Fibroblast of pulmonary artery (primary cell): ENCODE data around the gene KCNAB2.

Experiments
- DNase-seq: peaks from one replicate; pipeline ENCODE4 v3.0.0-alpha.2; 2010; ENCODE audit warnings: low read depth
- H3K4me3 ChIP-seq: replicated peaks from 2 replicates; pipeline ENCODE4 v1.5.1; 2011; ENCODE audit warnings: low read depth, mild to moderate bottlenecking, control low read depth, low read length, moderate library complexity
- TF ChIP-seq, protein P1 (sequence below): IDR thresholded peaks from 2 replicates; pipeline ENCODE4 v1.5.1; 2011; ENCODE audit warnings: mild to moderate bottlenecking, control low read depth, low read length, inconsistent platforms; ENCODE audit errors: missing control alignments

Gene KCNAB2

DNA sequence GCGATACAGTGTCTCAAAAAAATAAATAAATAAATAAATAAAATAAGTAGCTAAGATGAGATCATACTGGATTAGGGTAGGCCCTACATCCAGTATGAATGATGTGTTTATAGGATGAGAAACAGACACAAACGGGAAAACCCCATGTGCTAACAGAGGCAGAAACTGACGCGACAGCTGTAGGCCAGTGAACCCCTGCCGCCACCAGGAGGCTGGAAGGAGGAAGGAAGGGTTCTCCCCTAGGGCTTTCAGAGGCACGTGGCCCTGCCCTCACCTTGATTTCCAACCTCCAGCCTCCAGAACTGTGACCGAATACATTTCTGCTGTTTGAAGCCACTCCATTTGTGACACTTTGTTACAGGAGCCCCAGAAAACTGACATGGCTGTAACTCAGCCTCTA, 95.9 kb downstream of the KCNAB2 start:
- TF ChIP-seq, protein P1, sequence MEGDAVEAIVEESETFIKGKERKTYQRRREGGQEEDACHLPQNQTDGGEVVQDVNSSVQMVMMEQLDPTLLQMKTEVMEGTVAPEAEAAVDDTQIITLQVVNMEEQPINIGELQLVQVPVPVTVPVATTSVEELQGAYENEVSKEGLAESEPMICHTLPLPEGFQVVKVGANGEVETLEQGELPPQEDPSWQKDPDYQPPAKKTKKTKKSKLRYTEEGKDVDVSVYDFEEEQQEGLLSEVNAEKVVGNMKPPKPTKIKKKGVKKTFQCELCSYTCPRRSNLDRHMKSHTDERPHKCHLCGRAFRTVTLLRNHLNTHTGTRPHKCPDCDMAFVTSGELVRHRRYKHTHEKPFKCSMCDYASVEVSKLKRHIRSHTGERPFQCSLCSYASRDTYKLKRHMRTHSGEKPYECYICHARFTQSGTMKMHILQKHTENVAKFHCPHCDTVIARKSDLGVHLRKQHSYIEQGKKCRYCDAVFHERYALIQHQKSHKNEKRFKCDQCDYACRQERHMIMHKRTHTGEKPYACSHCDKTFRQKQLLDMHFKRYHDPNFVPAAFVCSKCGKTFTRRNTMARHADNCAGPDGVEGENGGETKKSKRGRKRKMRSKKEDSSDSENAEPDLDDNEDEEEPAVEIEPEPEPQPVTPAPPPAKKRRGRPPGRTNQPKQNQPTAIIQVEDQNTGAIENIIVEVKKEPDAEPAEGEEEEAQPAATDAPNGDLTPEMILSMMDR = no peak
- no peak for DNase-seq
- no peak overlapping the region for H3K4me3 ChIP-seq

DNA sequence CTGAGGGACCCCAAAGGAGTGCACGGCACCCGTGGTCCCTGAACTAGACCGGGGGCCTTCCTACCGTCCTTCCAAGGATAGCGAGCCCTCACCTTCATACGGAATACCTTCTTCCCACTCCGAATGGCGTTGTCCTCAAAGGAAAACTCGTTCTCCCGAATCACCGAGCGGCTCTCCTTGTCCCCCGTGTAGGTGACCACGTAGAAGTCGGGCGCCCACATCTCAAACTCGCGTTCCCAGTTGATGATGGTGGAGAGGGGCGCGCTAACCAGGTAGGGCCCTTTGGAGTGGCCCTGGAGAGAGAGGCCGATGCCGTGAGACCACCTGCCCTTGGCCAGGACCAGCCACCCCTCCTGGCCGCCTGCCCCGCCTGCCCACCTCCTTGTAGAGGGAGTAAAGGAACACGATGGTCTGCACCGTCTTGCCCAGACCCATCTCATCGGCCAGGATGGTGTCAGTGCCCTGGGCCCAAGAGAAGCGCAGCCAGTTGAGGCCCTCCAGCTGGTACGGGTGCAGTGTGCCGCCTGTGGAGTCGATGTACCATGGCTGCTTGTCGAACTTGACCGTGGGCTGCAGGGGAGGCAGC, 96.4 kb downstream of the KCNAB2 start:
- TF ChIP-seq, protein P1 = no peak
- no peak overlapping the region for H3K4me3 ChIP-seq
- no peak for DNase-seq

DNA sequence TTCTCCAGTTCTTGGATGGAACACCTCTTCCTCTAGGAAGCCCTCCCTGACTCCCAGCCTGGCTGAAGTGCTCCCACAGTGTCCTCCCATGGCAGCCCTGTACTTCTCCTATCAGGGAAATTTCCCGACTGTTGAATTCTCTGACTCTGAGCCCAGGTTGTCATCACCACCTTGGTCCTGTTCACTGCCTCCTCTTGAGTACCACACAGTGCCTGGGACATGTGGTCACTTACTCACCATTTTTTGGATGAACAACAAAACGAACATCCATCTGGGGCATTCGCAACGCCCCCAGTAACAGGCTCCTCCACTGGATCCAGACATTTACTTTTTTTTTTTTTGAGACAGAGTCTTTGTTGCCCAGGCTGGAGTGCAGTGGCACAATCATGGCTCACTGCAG, 97.0 kb downstream of the KCNAB2 start:
- TF ChIP-seq, protein P1 = no peak
- no peak overlapping the region for H3K4me3 ChIP-seq
- DNase-seq = no peak

DNA sequence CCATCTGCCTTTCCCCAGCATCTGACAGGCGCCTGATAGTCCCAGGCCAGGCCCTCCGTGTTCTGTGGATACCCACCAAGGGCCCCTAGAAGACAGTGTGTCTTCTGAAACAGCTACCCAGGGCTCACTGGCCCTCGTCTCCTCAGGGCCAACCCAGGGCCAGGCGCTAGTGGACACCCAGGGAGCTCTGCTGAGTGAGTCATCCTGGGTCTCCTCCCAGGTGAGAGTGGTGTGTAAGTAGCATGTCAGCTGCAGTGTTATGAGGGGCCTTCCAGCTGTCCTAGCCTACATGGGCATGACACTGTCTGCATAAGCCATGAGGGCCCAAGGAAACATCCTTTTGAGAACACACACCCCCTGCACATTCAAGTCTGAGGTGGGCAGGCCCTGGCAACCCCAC, 97.7 kb downstream of the KCNAB2 start:
- TF ChIP-seq, protein P1 = no peak
- DNase-seq = no peak
- no peak overlapping the region for H3K4me3 ChIP-seq

DNA sequence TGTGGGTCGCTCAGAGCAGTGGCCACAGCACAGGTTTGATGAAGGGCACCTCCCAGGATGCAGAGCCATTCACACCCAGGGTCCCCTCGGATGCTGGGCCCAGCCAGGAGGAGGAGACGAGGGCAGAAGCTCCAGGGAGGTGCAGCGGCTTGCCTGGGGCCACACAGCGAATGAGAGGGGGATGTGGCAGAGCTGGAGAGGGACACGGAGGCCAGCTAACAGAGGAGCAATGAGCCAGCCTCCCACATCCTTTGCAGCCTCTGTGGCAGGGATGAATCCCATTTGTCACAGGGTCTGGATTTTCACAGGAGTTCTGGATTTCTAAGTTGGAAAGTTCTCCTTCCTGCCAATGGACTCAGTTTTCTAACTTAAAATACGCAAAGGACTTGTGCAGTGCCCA, 98.5 kb downstream of the KCNAB2 start:
- TF ChIP-seq, protein P1 = no peak
- H3K4me3 ChIP-seq = no peak overlapping the region
- DNase-seq = no peak

DNA sequence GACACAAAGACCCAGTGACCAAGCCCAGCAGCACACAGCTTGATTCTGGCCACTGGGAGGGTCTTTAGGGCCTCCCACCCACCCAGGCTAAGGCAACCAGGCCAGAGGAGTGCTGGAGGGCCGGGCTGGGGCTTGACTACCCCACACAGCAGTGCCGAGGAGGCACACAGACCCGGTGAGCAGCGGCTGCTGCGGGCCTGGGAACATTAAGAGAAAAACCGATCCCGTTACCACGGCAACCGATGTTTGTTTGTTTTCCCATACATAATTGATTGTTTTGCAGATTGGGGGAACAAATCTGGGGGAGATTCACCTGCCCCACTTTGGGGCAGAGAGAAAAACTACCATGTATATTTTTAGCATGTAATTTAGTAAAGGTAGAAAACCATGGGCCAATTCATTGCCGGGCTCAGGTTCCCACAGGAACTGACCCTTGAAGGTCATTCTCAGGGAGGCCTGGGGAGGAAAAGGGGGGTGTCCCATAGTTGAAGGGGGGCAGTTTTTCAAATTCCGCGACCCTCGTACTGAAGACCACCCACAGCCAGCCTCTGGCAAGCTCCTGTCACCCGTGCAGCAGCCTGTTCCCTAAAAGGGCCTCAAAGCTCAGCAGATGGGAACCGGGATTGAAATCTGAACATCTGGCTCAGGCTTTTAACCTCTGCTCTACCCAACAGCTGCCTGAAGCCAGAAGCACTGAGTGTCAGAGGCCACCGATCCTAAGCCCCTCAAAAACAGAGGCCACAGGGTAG, 99.1 kb downstream of the KCNAB2 start:
- no peak overlapping the region for H3K4me3 ChIP-seq
- TF ChIP-seq, protein P1 = no peak
- DNase-seq = no peak

DNA sequence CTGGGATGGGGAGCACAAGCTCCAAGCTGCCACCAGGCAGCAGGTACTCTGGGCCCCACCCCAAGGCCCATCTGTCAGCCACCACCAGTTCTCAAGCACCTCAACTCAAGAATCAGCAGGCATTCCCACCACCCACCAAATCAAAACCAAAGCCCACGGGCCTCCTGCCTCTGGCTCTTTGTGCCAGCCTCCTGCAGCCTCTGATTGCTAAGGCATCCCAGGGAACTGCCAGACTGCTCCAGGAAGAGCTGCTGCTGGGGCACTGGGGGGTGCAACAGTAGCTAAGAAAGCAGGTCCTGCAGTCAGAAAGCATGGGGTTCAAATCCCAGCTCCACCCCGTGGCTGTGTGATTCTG, 99.7 kb downstream of the KCNAB2 start:
- TF ChIP-seq, protein P1 = no peak
- no peak overlapping the region for H3K4me3 ChIP-seq
- no peak for DNase-seq
